ENCODE results near the gene SPIRE2.
"Not testable (repeated sequence)": the region's sequence is repeated elsewhere in the genome, so short reads cannot be mapped to it uniquely, and the experiment has no call there.

SPIRE2 gene

DNA sequence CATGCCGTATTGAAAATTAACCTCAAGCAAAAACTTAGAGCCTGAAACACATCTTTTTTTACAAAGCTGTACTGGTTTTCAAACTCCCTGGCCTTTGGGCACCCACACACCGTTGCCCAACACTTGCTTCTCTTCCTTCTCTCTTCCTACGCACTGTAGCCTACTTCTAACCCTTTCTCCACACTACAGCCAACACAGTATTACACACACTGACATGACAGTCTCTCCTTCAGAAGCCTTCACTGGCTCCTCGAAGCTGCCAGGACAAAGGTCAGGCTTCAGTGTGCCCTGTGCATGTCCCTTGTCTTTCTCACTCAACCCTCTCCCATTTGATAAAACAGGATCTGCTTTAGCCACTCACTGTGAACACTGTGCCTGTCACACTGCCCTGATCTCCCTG is 19.8 kb upstream of the SPIRE2 start:
- H3K27me3 ChIP-seq (ENCODE audit: control insufficient read depth, insufficient read depth, low read length), result no peaks in the 10 kb centered on the region
- no peaks in the 10 kb centered on the region for H3K4me1 ChIP-seq (ENCODE audit: control insufficient read depth, insufficient read depth, low read length)
- H3K9me3 ChIP-seq (ENCODE audit: control insufficient read depth, insufficient read depth, low read length), result no peaks in the 10 kb centered on the region
- DNase-seq (ENCODE audit: low read depth, low spot score), result no peak
- H3K4me3 ChIP-seq (ENCODE audit: low read length), result no peak overlapping the region
- no peak overlapping the region for H3K27ac ChIP-seq (ENCODE audit: low read length)
- H3K36me3 ChIP-seq (ENCODE audit: control insufficient read depth, insufficient read depth, low read length), result peaks cover 18% of the 10 kb centered on the region
- WGBS (ENCODE audit: insufficient coverage, insufficient read length), result no CpG with 5 or more reads among the region's 4 CpGs

DNA sequence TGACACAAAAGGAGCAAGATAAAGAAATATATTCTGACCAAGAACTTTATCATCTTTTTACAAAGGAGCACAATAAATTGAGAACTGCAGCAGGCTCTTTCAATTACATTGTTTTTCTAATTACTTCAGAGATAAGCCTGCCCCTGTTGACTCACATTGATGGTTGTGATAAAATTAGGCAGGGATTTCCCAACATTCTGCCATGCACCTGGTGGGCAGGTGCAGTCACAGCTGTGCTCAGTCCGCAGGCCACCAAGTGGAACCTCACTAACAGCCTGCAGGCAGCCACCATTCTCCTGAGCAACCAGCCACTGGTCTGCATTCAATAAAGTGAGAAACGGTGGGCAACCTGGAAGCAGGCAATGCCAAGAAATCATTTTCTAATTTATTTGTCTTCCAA is 17.0 kb upstream of the SPIRE2 start:
- H3K36me3 ChIP-seq (ENCODE audit: control insufficient read depth, insufficient read depth, low read length), result peaks cover 11% of the 10 kb centered on the region; the same call in 1 of the 2 replicates
- DNase-seq (ENCODE audit: low read depth, low spot score), result no peak

DNA sequence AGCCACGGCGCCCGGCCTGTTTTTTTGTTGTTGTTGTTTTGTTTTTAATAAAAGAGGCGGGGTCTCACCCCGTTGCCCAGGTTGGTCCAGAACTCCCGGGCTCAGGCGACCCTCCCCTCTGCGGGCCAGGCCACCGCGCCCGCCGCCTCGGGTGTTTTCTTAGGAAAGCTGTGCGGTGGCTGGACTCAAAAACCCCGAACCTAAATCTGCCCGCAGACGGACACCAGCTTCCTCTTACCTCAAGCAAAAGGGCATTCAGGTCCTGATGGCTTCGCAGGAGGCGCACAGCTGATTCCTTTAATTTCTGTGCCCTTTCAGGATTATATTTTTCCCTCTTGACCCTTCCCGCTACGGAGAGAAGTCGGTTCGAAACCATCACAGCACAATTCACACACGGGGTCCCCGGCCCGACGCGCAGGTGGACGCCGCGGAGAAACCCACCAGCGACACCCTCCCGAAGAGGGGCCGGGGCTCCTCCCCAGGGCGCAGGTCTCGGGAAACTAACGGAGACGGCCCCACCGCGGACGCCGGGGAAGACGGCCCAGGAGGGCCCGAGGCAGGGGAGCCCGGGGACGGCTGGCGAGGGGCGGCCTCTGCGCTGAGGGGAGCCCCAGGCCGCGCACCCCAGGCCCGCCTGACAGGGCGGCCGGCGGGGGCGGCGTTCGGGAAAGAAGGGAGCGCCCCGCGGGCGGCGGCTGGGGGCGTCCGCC is 12.5 kb upstream of the SPIRE2 start:
- no peaks in the 10 kb centered on the region for H3K27me3 ChIP-seq (ENCODE audit: control insufficient read depth, insufficient read depth, low read length)
- H3K9me3 ChIP-seq (ENCODE audit: control insufficient read depth, insufficient read depth, low read length), result no peaks in the 10 kb centered on the region
- H3K27ac ChIP-seq (ENCODE audit: low read length), result no peak overlapping the region
- no CpG with 5 or more reads among the region's 65 CpGs for WGBS (ENCODE audit: insufficient coverage, insufficient read length)
- no peak for DNase-seq (ENCODE audit: low read depth, low spot score)
- peak overlapping the region; percentile 60 for H3K4me3 ChIP-seq (ENCODE audit: low read length)
- H3K4me1 ChIP-seq (ENCODE audit: control insufficient read depth, insufficient read depth, low read length), result no peaks in the 10 kb centered on the region
- peaks cover 4% of the 10 kb centered on the region; the same call in 1 of the 2 replicates for H3K36me3 ChIP-seq (ENCODE audit: control insufficient read depth, insufficient read depth, low read length)

More for the DNA sequence above, 17.0 kb upstream of the SPIRE2 start:
- Histone ChIP-seq H3K4me3 (ENCODE audit: low read length) (no peak overlapping the region), H3K4me1 (ENCODE audit: control insufficient read depth, insufficient read depth, low read length) (no peaks in the 10 kb centered on the region), H3K27me3 (ENCODE audit: control insufficient read depth, insufficient read depth, low read length) (no peaks in the 10 kb centered on the region), H3K27ac (ENCODE audit: low read length) (no peak overlapping the region), H3K9me3 (ENCODE audit: control insufficient read depth, insufficient read depth, low read length) (no peaks in the 10 kb centered on the region)
- WGBS (ENCODE audit: insufficient coverage, insufficient read length), result no CpG with 5 or more reads among the region's 2 CpGs

DNA sequence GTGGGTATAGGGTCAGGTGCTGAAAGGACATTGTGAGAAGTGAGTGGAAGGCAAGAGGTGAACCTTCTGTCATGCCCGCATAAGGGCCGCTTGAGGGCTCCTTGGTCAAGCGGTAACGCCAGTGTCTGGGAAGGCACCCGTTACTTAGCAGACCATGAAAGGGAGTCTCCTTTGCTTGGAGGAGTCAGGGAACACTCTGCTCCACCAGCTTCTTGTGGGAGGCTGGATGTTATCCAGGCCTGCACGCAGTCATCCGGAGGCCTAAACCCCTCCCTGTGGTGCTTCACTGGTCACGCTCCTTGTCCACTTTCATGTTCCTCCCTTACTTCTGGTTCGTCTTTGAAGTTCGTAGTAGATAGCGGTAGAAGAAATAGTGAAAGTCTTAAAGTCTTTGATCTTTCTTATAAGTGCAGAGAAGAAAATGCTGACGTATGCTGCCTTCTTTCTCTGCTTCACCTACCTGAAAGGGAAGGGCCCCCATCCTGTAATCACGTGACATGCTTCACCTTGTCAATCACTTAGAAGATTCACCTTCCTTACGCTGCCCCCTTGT is 9.3 kb upstream of the SPIRE2 start:
- not testable (repeated sequence) for H3K4me3 ChIP-seq (ENCODE audit: low read length); H3K4me1 ChIP-seq (ENCODE audit: control insufficient read depth, insufficient read depth, low read length); DNase-seq (ENCODE audit: low read depth, low spot score); H3K27ac ChIP-seq (ENCODE audit: low read length); H3K27me3 ChIP-seq (ENCODE audit: control insufficient read depth, insufficient read depth, low read length); H3K9me3 ChIP-seq (ENCODE audit: control insufficient read depth, insufficient read depth, low read length); H3K36me3 ChIP-seq (ENCODE audit: control insufficient read depth, insufficient read depth, low read length)
- no CpG with 5 or more reads among the region's 14 CpGs for WGBS (ENCODE audit: insufficient coverage, insufficient read length)

DNA sequence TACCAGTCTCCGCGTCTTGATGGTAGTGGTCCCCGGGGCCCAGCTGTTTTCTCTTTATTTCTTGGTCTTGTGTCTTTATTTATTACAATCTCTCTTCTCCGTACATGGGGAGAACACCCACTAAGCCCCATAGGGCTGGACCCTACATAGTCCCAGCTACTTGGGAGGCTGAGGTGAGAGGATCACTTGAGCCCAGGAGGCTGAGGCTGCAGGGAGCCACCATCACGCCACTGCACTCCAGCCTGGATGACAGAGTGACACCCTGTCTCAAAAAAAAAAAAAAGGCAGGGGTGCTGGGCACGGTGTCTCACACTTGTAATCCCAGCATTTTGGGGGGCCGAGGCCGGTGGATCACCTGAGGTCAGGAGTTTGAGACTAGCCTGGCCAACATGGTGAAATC is 8.8 kb upstream of the SPIRE2 start:
- not testable (repeated sequence) for H3K4me3 ChIP-seq (ENCODE audit: low read length); DNase-seq (ENCODE audit: low read depth, low spot score); H3K36me3 ChIP-seq (ENCODE audit: control insufficient read depth, insufficient read depth, low read length); H3K4me1 ChIP-seq (ENCODE audit: control insufficient read depth, insufficient read depth, low read length); H3K27ac ChIP-seq (ENCODE audit: low read length); H3K9me3 ChIP-seq (ENCODE audit: control insufficient read depth, insufficient read depth, low read length); H3K27me3 ChIP-seq (ENCODE audit: control insufficient read depth, insufficient read depth, low read length)
- no CpG with 5 or more reads among the region's 8 CpGs for WGBS (ENCODE audit: insufficient coverage, insufficient read length)

DNA sequence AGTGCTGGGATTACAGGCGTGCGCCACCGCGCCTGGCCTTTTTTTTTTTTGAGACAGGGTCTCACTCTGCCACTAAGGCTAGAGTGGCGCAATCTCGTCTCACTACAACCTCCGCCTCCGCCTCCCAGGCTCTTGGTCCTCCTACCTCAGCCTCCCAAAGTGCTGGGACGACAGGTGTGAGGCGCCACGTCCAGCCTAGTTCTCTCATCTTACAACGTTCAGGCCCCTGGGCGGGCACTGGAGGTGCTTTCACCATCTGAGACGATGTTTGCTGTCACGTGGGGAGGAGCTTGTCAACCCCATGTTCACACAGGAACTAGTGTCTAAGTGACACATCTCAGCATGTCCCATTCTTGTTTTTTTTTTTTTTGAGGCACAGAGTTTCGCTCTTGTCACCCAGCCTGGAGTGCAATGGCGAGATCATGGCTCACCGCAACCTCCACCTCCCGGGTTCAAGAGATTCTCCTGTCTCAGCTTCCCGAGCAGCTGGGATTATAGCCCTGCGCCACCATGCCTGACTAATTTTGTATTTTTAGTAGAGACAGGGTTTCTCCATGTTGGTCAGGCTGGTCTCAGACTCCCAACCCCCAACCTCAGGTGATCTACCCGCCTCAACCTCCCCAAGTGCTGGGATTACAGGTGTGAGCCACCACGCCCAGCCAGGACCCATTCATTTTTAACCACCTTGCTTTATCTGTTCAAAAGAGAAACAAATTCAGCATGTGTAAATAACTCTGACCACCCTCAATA is 6.7 kb upstream of the SPIRE2 start:
- Histone ChIP-seq H3K27me3 (ENCODE audit: control insufficient read depth, insufficient read depth, low read length) (no peaks in the 10 kb centered on the region), H3K9me3 (ENCODE audit: control insufficient read depth, insufficient read depth, low read length) (no peaks in the 10 kb centered on the region), H3K36me3 (ENCODE audit: control insufficient read depth, insufficient read depth, low read length) (no peaks in the 10 kb centered on the region), H3K27ac (ENCODE audit: low read length) (no peak overlapping the region), H3K4me3 (ENCODE audit: low read length) (no peak overlapping the region), H3K4me1 (ENCODE audit: control insufficient read depth, insufficient read depth, low read length) (no peaks in the 10 kb centered on the region)
- DNase-seq (ENCODE audit: low read depth, low spot score), result no peak
- WGBS (ENCODE audit: insufficient coverage, insufficient read length), result no CpG with 5 or more reads among the region's 23 CpGs

DNA sequence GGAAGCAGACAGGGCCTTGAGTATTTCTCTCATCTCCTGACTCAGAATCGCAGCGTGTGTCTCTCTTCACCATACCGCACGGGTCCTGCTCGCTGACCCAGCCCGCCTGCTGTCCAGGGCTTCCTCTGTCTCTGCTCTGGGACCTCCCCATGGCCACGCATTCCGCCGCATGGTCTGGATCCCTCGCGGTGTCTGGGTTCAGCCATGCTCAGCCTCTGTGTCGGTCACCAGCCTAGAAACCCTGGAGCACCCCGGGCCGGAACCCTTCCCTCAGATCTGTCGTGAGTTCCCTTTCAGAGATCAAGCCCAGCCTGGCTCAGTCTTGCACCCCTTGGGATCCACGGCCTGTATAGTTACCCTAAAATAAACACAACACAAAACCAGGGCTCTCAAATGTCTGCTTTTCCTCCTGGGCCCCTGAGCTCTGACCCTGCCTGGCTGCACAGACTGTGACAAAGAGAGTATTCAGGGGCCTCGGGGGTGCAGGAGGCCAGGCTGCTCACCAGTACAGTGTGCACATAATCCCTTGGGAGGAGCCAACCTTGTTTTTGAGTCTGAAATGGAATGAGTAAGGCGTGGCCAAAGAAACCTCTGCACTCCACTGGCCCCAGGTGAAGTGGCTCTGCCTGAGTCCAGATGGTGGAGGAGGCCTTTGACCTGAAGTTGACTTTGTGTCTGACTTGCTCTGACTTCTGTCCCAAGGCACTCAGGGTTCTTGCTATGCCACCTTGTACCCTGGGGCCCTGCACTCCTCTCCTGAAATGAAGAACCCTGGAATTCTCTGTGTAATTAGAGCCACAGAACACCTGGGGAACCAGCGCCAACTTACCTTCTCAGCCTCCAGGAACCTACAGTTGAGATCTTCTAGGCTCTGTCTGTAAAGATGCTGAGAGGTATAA is 5.8 kb upstream of the SPIRE2 start:
- no peaks in the 10 kb centered on the region for H3K9me3 ChIP-seq (ENCODE audit: control insufficient read depth, insufficient read depth, low read length)
- no peaks in the 10 kb centered on the region for H3K36me3 ChIP-seq (ENCODE audit: control insufficient read depth, insufficient read depth, low read length)
- H3K4me3 ChIP-seq (ENCODE audit: low read length), result no peak overlapping the region
- H3K27ac ChIP-seq (ENCODE audit: low read length), result no peak overlapping the region
- H3K27me3 ChIP-seq (ENCODE audit: control insufficient read depth, insufficient read depth, low read length), result no peaks in the 10 kb centered on the region
- no peaks in the 10 kb centered on the region for H3K4me1 ChIP-seq (ENCODE audit: control insufficient read depth, insufficient read depth, low read length)
- no CpG with 5 or more reads among the region's 19 CpGs for WGBS (ENCODE audit: insufficient coverage, insufficient read length)
- DNase-seq (ENCODE audit: low read depth, low spot score), result no peak

DNA sequence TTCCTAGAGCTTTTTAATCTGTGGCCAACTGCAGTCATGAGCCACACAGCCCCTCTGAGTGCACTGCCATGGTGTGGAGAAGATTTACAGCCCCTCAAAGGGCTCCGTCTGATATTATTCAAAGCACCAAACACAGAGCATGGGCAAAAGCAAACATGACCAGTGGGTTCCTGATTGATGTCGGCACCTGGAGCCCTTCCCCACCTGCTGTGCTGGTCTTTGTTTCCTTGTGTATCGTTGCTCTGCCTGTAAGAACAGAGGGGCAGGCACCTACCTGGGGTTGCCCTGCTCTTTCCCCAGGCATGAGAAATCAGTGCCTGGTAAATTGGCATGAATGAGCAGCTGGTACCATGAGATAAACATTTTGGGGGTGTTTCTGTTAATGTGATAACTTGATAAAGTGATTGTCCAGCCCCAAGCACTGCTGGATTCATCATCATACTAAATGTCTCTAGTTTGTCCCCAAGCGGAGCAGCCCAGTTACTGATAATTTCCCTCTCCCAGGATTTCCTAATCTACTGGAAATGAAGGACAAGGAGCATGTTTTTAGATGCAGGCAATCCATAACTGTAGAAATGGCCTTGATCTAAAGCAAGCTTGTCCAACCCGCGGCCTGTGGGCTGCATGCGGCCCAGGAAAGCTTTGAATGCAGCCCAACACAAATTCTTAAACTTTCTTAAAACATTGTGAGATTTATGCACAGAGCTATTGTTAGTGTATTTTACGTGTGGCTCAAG is 5.0 kb upstream of the SPIRE2 start:
- no peaks in the 10 kb centered on the region for H3K9me3 ChIP-seq (ENCODE audit: control insufficient read depth, insufficient read depth, low read length)
- no peak for DNase-seq (ENCODE audit: low read depth, low spot score)
- H3K4me3 ChIP-seq (ENCODE audit: low read length), result no peak overlapping the region
- no CpG with 5 or more reads among the region's 8 CpGs for WGBS (ENCODE audit: insufficient coverage, insufficient read length)
- H3K36me3 ChIP-seq (ENCODE audit: control insufficient read depth, insufficient read depth, low read length), result no peaks in the 10 kb centered on the region
- no peaks in the 10 kb centered on the region for H3K27me3 ChIP-seq (ENCODE audit: control insufficient read depth, insufficient read depth, low read length)
- H3K27ac ChIP-seq (ENCODE audit: low read length), result no peak overlapping the region
- H3K4me1 ChIP-seq (ENCODE audit: control insufficient read depth, insufficient read depth, low read length), result no peaks in the 10 kb centered on the region

DNA sequence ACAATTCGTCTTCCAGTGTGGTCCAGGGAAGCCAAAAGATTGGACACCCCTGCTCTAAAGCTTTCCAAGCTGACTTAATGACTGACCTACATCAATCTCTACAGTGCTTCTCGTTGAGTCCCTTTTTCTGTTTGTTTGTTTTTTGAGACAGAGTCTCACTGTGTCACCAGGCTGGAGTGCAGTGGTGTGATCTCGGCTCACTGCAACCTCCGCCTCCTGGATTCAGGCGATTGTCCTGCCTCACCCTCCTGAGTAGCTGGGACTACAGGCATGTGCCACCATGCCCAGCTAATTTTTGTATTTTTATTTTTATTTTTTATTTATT is 4.5 kb upstream of the SPIRE2 start:
- not testable (repeated sequence) for H3K36me3 ChIP-seq (ENCODE audit: control insufficient read depth, insufficient read depth, low read length); DNase-seq (ENCODE audit: low read depth, low spot score); H3K27ac ChIP-seq (ENCODE audit: low read length); H3K9me3 ChIP-seq (ENCODE audit: control insufficient read depth, insufficient read depth, low read length); H3K4me1 ChIP-seq (ENCODE audit: control insufficient read depth, insufficient read depth, low read length); H3K4me3 ChIP-seq (ENCODE audit: low read length); H3K27me3 ChIP-seq (ENCODE audit: control insufficient read depth, insufficient read depth, low read length)
- no CpG with 5 or more reads among the region's 5 CpGs for WGBS (ENCODE audit: insufficient coverage, insufficient read length)

All from iPS DF 6.9 (cell line).